Fibroblast of mammary gland (primary cell): ENCODE measurements around the gene RBM20.

Experiments used
- DNase-seq: peaks from one replicate; pipeline ENCODE4 v3.0.0-alpha.2; 2010; ENCODE audit warnings: low read depth
- H3K4me3 ChIP-seq: 2 replicates; pipeline ENCODE4 v1.5.1; 2011; ENCODE audit warnings: low read depth, mild to moderate bottlenecking, low read length, moderate library complexity; ENCODE audit not compliant: control insufficient read depth
- TF ChIP-seq, protein P1 (sequence below): conservative IDR thresholded peaks from 2 replicates; pipeline ENCODE4 v1.5.1; 2011; ENCODE audit warnings: low read depth, low read length, inconsistent platforms; ENCODE audit not compliant: control insufficient read depth, insufficient read depth

The RBM20 gene

DNA sequence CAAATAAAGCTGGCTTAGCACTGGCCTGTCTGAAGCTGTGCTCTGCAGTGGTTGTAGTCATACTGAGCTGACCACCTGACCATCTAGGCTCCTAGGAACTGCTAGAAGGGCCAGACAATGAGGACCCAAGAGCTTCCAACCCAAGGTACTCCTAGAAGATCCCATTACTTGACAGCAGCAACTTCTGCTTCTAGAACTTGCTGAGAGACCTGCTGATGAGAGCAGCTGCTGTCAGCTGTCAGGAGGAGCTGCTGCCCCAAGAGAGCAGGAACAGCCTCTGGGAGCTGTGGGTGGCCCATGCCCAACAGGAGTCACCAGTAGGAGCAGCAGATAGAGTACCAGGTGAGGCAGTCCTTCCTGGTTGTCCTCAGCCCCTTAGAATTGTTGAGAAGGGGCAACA is 70.2 kb downstream of the RBM20 start:
- DNase-seq = no peak
- no peak overlapping the region for H3K4me3 ChIP-seq
- TF ChIP-seq, protein P1, sequence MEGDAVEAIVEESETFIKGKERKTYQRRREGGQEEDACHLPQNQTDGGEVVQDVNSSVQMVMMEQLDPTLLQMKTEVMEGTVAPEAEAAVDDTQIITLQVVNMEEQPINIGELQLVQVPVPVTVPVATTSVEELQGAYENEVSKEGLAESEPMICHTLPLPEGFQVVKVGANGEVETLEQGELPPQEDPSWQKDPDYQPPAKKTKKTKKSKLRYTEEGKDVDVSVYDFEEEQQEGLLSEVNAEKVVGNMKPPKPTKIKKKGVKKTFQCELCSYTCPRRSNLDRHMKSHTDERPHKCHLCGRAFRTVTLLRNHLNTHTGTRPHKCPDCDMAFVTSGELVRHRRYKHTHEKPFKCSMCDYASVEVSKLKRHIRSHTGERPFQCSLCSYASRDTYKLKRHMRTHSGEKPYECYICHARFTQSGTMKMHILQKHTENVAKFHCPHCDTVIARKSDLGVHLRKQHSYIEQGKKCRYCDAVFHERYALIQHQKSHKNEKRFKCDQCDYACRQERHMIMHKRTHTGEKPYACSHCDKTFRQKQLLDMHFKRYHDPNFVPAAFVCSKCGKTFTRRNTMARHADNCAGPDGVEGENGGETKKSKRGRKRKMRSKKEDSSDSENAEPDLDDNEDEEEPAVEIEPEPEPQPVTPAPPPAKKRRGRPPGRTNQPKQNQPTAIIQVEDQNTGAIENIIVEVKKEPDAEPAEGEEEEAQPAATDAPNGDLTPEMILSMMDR = no peak

DNA sequence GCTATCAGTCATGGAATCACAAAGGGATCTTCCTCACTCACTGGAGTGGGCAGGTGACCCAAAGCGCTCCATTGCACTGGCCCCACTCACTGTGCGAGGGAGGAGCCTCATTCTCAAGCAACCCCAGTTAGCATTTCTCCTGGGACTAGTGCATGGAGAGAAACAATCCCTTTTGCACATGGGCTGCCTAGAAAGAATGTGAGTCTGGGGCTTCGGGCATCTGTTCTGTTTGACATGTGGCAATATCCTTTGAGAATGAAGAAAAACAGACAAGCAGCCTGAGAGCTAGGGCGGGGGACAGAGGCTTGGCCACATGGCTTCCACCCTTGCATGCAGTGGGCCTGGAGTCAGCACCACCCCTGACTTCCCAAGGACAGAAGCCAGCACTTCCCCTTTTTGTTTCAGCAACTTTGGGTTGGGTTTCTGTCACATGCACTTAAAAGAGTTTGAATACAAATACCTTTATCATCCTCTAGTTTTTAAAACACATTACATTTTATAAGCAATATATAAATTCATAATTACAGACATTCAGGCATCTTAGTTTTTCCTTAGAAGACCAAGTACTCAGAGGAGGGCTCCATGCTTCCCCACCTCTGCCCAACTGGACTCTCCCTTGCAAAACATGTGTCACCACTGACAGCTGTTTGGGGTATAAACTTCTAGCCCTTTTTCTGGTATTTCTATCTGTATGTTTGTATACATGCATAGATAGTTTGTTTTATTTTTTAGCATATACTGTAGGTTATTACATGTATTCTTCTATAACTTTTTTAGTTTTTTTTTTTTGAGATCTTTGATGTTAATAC is 73.8 kb downstream of the RBM20 start:
- H3K4me3 ChIP-seq = no peak overlapping the region
- no peak for DNase-seq
- TF ChIP-seq, protein P1 = no peak

- DNase-seq = no peak
- TF ChIP-seq, protein P1 = no peak
- H3K4me3 ChIP-seq = no peak overlapping the region
These were observed 77.4 kb downstream of the RBM20 start for GRCh38 chr10:110721406-110722038.

- TF ChIP-seq, protein P1 = no peak
- DNase-seq = no peak
- H3K4me3 ChIP-seq = no peak overlapping the region
These were observed 79.2 kb downstream of the RBM20 start for GRCh38 chr10:110723224-110723891.

GRCh38 chr10:110724116-110724921 is 80.2 kb downstream of the RBM20 start:
- TF ChIP-seq, protein P1 = no peak
- H3K4me3 ChIP-seq = no peak overlapping the region
- peak; percentile 9 for DNase-seq

DNA sequence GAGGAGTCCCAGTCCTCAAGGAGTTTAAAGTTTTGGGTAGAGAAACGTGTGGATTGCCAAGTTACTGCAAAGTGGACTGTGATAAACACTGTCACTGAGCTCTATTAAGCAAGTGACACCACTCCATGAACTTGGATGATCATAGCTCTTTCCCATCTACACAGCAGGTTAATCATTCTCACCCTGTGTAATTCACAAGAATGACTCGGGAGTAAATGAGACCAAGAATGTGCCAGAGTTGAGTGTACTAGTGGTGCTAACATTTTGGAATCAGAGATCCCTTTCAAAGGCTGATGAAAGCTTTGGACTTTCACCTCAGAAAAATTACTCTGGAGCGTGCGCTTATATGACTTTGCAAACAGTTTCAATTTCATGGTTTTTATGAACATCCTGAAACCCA is 80.8 kb downstream of the RBM20 start:
- no peak overlapping the region for H3K4me3 ChIP-seq
- no peak for DNase-seq
- TF ChIP-seq, protein P1 = no peak
